Panc1 (cell line): ENCODE data around the gene ARFGAP1. TPM values are rescaled to one million over a fixed set of nuclear protein-coding genes. Genes with fewer than 3 reads are reported as not detected.

Experiments used
- ATAC-seq: fragments of 200-7000 bp; cut with Tn5 transposase; 2 replicates; pipeline ENCODE4 v1.9.1; 2020; ENCODE audit warnings: mild to moderate bottlenecking, moderate library complexity
- BruUV-seq: library from RNA; stranded (reverse); fragments of 400-500 nt; replicated peaks from 2 replicates; lab custom pipeline; 2021; lab: Mats Ljungman, UMichigan
- CTCF ChIA-PET: fragments of 300-600 bp; sonication (Branson Sonifier 250); formaldehyde crosslinking; loops from one replicate; lab custom pipeline; 2022; ENCODE audit warnings: antibody characterized with exemption; lab: Charles Lee
- POLR2A ChIA-PET: fragments of 300-600 bp; sonication (Branson Sonifier 250); formaldehyde crosslinking; loops from one replicate; lab custom pipeline; 2022; ENCODE audit warnings: antibody characterized with exemption; lab: Charles Lee
- DNase-seq: peaks from one replicate; pipeline ENCODE4 v3.0.0-alpha.2; 2010; ENCODE audit warnings: low read depth, low spot score
- H3K27ac ChIP-seq: 2 replicates; pipeline ENCODE4 v1.5.1; 2011; ENCODE audit warnings: mild to moderate bottlenecking, low read length, inconsistent platforms
- H3K27me3 ChIP-seq: fragments of 200-500 bp; sonication (Bioruptor generic); 2 replicates; pipeline ENCODE4 v1.6.0; 2014; ENCODE audit warnings: low read length, inconsistent platforms; ENCODE audit not compliant: control insufficient read depth, insufficient read depth
- H3K36me3 ChIP-seq: fragments of 200-500 bp; sonication (Bioruptor generic); 2 replicates; pipeline ENCODE4 v1.5.1; 2014; ENCODE audit warnings: inconsistent platforms, mild to moderate bottlenecking, low read length, moderate library complexity; ENCODE audit not compliant: control insufficient read depth, insufficient read depth
- H3K4me1 ChIP-seq: 2 replicates; pipeline ENCODE4 v1.5.1; 2011; ENCODE audit warnings: inconsistent platforms, mild to moderate bottlenecking, low read length, moderate library complexity; ENCODE audit not compliant: control insufficient read depth, insufficient read depth
- H3K4me3 ChIP-seq, 2 experiments: 2 replicates each; pipeline ENCODE4 v1.5.1; 2011 to 2012; ENCODE audit warnings: low read depth in 2 of 2, low read length in 2 of 2, mild to moderate bottlenecking in 2 of 2, inconsistent platforms in 1 of 2, moderate library complexity in 1 of 2
- H3K9me3 ChIP-seq: fragments of 200-500 bp; sonication (Bioruptor generic); 2 replicates; pipeline ENCODE4 v1.5.1; 2014; ENCODE audit warnings: low read depth, mild to moderate bottlenecking, inconsistent platforms, low read length, moderate library complexity; ENCODE audit not compliant: control insufficient read depth, insufficient read depth
- CTCF ChIP-seq: fragments of 450-650 bp; IDR thresholded peaks from 2 replicates; pipeline ENCODE4 v1.5.1; 2017; ENCODE audit warnings: mild to moderate bottlenecking
- POLR2AphosphoS5 ChIP-seq: IDR thresholded peaks from 2 replicates; pipeline ENCODE4 v1.6.1; 2012; ENCODE audit warnings: mild to moderate bottlenecking, low read depth, low read length, moderate library complexity
- REST ChIP-seq, 2 experiments: IDR thresholded peaks; 2 replicates each; pipeline ENCODE4 v1.6.1; 2011 to 2012; ENCODE audit warnings: low read depth in 2 of 2, control low read depth in 1 of 2, low read length in 1 of 2, mild to moderate bottlenecking in 1 of 2, moderate library complexity in 1 of 2; ENCODE audit not compliant: insufficient read depth in 1 of 2
- SIN3A ChIP-seq: IDR thresholded peaks from 2 replicates; pipeline ENCODE4 v1.6.1; 2012; ENCODE audit warnings: low read depth, mild to moderate bottlenecking, low read length, moderate library complexity, borderline replicate concordance; ENCODE audit not compliant: insufficient read depth
- TCF7L2 ChIP-seq: IDR thresholded peaks from 2 replicates; pipeline ENCODE4 v1.6.1; 2011; ENCODE audit warnings: mild to moderate bottlenecking, low read depth, low read length, inconsistent platforms
- in situ Hi-C: cut with HindIII; loops from 2 replicates; pipeline ENCODE4 v1.10.0; 2016; ENCODE audit warnings: low sequenced_read_pairs, low pct_unique_long_range_greater_than_20kb
- intact Hi-C: fragments of 100-400 bp; cut with micrococcal nuclease; formaldehyde crosslinking; loops from one replicate; pipeline ENCODE4 v1.10.0; 2022; ENCODE audit not compliant: unreplicated experiment
- total RNA-seq: library from RNA; stranded (reverse); gene quantifications from one replicate; pipeline ENCODE4 v1.2.1, GENCODE V29; 2021; ENCODE audit not compliant: unreplicated experiment

ARFGAP1 gene
- total RNA-seq, 1 experiment from 2014 or later: 110 TPM

- TF ChIP-seq SIN3A (no peak), CTCF (no peak), POLR2AphosphoS5 (peak; percentile 43; the same call in 1 of the 2 replicates)
- H3K27ac ChIP-seq: no peak overlapping the region
- no peaks in the 10 kb centered on the region for H3K27me3 ChIP-seq
- no peak overlapping the region for H3K4me3 ChIP-seq
- intact Hi-C loops: loop anchor here (5.0 kb wide), 1 partner anchor 68 kb away; no protein-coding TSS in a partner anchor
- ChIA-PET POLR2A (no interaction called here), CTCF (interaction anchor here (2.4 kb wide), 1 partner anchor 66 kb away, joined by 13 read pairs; no protein-coding TSS in a partner anchor)
- no peaks in the 10 kb centered on the region for H3K9me3 ChIP-seq
- H3K36me3 ChIP-seq: no peaks in the 10 kb centered on the region
- H3K4me1 ChIP-seq: peaks cover 13% of the 10 kb centered on the region
- in situ Hi-C loops: loop anchor here (25.0 kb wide), 1 partner anchor 97 kb away; no protein-coding TSS in a partner anchor
- peak; percentile 8 for ATAC-seq
- no TSS peak for BruUV-seq
- DNase-seq: no peak
Measured at GRCh38 chr20:63290136-63290676, 17.6 kb downstream of the ARFGAP1 start.

- TF ChIP-seq CTCF (peak; percentile 92), POLR2AphosphoS5 (no peak)
- H3K9me3 ChIP-seq: no peaks in the 10 kb centered on the region
- peak; percentile 61 for ATAC-seq
- no peak overlapping the region for H3K27ac ChIP-seq
- ChIA-PET POLR2A (no interaction called here), CTCF (interaction anchor here (2.4 kb wide), 1 partner anchor 67 kb away, joined by 13 read pairs; no protein-coding TSS in a partner anchor)
- intact Hi-C loops: loop anchor here (5.0 kb wide), 1 partner anchor 69 kb away; no protein-coding TSS in a partner anchor
- no peak for DNase-seq
- H3K4me1 ChIP-seq: peaks cover 13% of the 10 kb centered on the region
- no peak overlapping the region for H3K4me3 ChIP-seq
- H3K27me3 ChIP-seq: no peaks in the 10 kb centered on the region
- in situ Hi-C loops: loop anchor here (25.0 kb wide), 1 partner anchor 96 kb away; no protein-coding TSS in a partner anchor
- BruUV-seq: no TSS peak
- H3K36me3 ChIP-seq: no peaks in the 10 kb centered on the region
Measured at GRCh38 chr20:63290677-63291472, 18.3 kb downstream of the ARFGAP1 start.

- CTCF ChIA-PET: interaction anchor here (0.6 to 2.4 kb wide), 2 partner anchors 68 to 89 kb away, joined by 3 to 13 read pairs; no protein-coding TSS in a partner anchor
- Histone ChIP-seq H3K9me3 (no peaks in the 10 kb centered on the region), H3K27ac (no peak overlapping the region), H3K4me1 (peaks cover 13% of the 10 kb centered on the region), H3K4me3 (no peak overlapping the region), H3K36me3 (no peaks in the 10 kb centered on the region), H3K27me3 (no peaks in the 10 kb centered on the region)
- POLR2A ChIA-PET: no interaction called here
- intact Hi-C loops (loop anchor here (5.0 kb wide), 1 partner anchor 70 kb away; no protein-coding TSS in a partner anchor), in situ Hi-C loops (loop anchor here (25.0 kb wide), 1 partner anchor 95 kb away; no protein-coding TSS in a partner anchor)
- DNase-seq (no peak), ATAC-seq (no peak; the same call in 1 of the 2 replicates)
- TF ChIP-seq CTCF: no peak
- no peak for TF ChIP-seq REST (IDR thresholded peaks at IDR 0.05; ENCODE audit: insufficient read depth in 1 of 2, low read depth in 2 of 2, low read length in 1 of 2)
- TF ChIP-seq SIN3A: no peak
- TF ChIP-seq TCF7L2: no peak
- TF ChIP-seq POLR2AphosphoS5: no peak
- no TSS peak for BruUV-seq
Measured at GRCh38 chr20:63291811-63292210, 19.2 kb downstream of the ARFGAP1 start.
